Sigmoid colon (tissue), 7 donors: ENCODE results near the gene C1GALT1C1. TPM values are rescaled to one million over a fixed set of nuclear protein-coding genes. Genes with fewer than 3 reads are reported as not detected.

Source experiments
- DNase-seq: peaks from one replicate; pipeline ENCODE4 v3.0.0-alpha.2; 2019
- H3K27ac ChIP-seq, 4 donors: fragments of 200-600 bp; sonication (generic); one replicate each; pipeline ENCODE4 v1.5.1; 2016 to 2019; ENCODE audit warnings: mild to moderate bottlenecking in 1 of 4
- H3K27me3 ChIP-seq, 3 donors: fragments of 200-600 bp; sonication (generic); one replicate each; pipeline ENCODE4 v1.5.1; 2019; ENCODE audit warnings: mild to moderate bottlenecking in 1 of 3
- H3K36me3 ChIP-seq, 4 donors: fragments of 200-600 bp; sonication (generic); one replicate each; pipeline ENCODE4 v1.5.1; 2016 to 2019
- H3K4me1 ChIP-seq, 4 donors: fragments of 200-600 bp; sonication (generic); one replicate each; pipeline ENCODE4 v1.5.1; 2017 to 2019
- H3K4me3 ChIP-seq, 4 donors: fragments of 200-600 bp; sonication (generic); one replicate each; pipeline ENCODE4 v1.5.1; 2017 to 2019; ENCODE audit warnings: mild to moderate bottlenecking in 2 of 4, moderate library complexity in 1 of 4
- H3K9me3 ChIP-seq, 4 donors: fragments of 200-600 bp in 3 of 4; sonication (generic) in 3 of 4; one replicate each; pipeline versions ENCODE4 v1.5.1 to v1.6.1; 2013 to 2019
- CTCF ChIP-seq, 4 experiments: fragments of 450-650 bp in 3 of 4; fragments of 200-600 bp in 1 of 4; IDR thresholded peaks; one replicate each; pipeline ENCODE4 v1.5.1; 2016 to 2019; ENCODE audit warnings: antibody characterized with exemption in 4 of 4, mild to moderate bottlenecking in 3 of 4, moderate library complexity in 2 of 4
- EP300 ChIP-seq, 4 donors: sonication (generic); formaldehyde crosslinking; IDR thresholded peaks; one replicate each; pipeline ENCODE4 v1.6.1; 2017; ENCODE audit warnings: antibody characterized with exemption in 4 of 4
- POLR2A ChIP-seq, 2 donors: fragments of 450-650 bp; IDR thresholded peaks; one replicate each; pipeline ENCODE4 v1.6.1; 2016; ENCODE audit warnings: antibody characterized with exemption in 2 of 2, mild to moderate bottlenecking in 2 of 2, moderate library complexity in 2 of 2
- POLR2AphosphoS5 ChIP-seq, 4 donors: sonication (generic); formaldehyde crosslinking; IDR thresholded peaks; one replicate each; pipeline ENCODE4 v1.6.1; 2017; ENCODE audit warnings: antibody characterized with exemption in 4 of 4
- WGBS, 2 donors: extraction: QIAGEN DNeasy Blood & Tissue Kit; methylation state at CpG; one replicate each; pipeline ENCODE4 v1.1.7; 2013; 5-methylcytosine and 5-hydroxymethylcytosine counted together
- intact Hi-C: fragments of 100-400 bp; cut with DNase I; formaldehyde crosslinking; loops from one replicate; pipeline ENCODE4 v1.15.1; 2023
- polyA plus RNA-seq, 3 donors: library from polyadenylated mRNA; stranded (reverse); fragments of 200-250 nt; gene quantifications; one replicate each; pipeline ENCODE4 v1.2.3, GENCODE V29; 2013
- total RNA-seq, 4 donors: library from RNA; depleted of rRNA; stranded (reverse); fragments of >200 nt; gene quantifications; one replicate each; pipeline ENCODE4 v1.1.0, GENCODE V29; 2016
- donor health status: healthy with polysubstance abuse.
- donor health status: Bipolar disorder and iron deficiency.
- donor health status: healthy.

Gene C1GALT1C1
- 10 to 100 TPM; 16.6 to 29.3 (median 22.2) TPM for total RNA-seq
- polyA plus RNA-seq: 10 to 100 TPM in 2 of 3 donors, 1 to 10 TPM in 1; 5.4 to 31.7 (median 14.3) TPM

DNA sequence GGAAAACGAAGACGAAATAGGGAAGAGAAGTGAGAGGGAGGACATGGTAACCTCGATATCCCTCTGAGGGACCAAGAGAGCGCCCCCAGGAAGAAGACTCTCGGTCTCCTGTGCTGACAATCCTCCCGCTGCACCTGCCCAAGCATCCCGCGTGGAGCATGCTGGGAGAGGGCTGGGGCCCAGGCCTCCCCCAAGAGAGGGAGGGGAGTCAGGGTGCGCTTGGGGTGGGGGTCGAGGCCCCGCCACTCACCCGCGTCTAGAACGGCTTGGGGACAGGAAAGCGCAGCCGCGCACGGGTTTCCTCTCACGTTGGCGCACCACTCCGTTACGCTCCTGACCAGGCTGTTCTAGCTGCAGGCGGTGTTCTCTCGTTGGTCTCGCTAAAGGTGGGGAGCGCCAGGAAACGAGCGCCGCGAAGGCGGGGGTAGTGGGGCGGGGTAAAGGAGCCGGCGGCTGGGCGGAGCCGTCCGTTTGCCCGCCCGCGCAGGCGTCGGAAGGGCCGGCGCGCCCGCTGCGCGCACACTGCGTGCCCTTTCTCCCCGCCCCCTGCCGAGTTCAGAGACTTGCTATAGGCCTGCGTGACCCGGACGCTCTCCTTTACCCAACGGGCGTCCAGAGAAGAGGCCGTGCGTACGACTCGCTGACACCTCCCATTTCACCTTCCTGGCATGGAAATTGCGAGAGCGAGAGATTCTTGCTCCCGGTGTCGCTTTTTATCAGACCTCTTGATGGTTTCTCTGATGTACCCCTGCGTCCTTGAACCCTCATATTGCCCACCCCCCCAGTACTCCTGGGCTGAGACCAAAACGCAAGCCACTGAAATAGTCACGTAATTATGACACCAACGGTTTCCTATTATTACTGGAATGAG is at the start of gene C1GALT1C1:
TSS of gene C1GALT1C1 (minus strand) at position 388 of the 871 bp plus-strand sequence. CDS start 2,888 bp downstream, outside the sequence.
- Histone ChIP-seq H3K27ac (peak within 1 kb of the TSS; percentile 86 to 93 (median 88)), H3K27me3 (no peaks in the 10 kb centered on the region), H3K36me3 (no peaks in the 10 kb centered on the region), H3K4me3 (peak within 1 kb of the TSS; percentile 55 to 67 (median 62)), H3K4me1 (peaks cover 0 to 5% (median 2%) of the 10 kb centered on the region in 4 donors), H3K9me3 (no peaks in the 10 kb centered on the region)
- peak; percentile 97 for DNase-seq
- no peak for TF ChIP-seq CTCF (IDR thresholded peaks at IDR 0.05)
- TF ChIP-seq POLR2A (IDR thresholded peaks at IDR 0.05): peak; percentile 12 to 25
- peak; percentile 43 to 83 (median 78) for TF ChIP-seq POLR2AphosphoS5 (IDR thresholded peaks at IDR 0.05)
- TF ChIP-seq EP300 (IDR thresholded peaks at IDR 0.05): no peak
- intact Hi-C loops: loop anchor here (1.0 kb wide), 1 partner anchor 70 kb away; the partner anchor contains the start of gene CUL4B
- WGBS, 2 donors: 0% methylated on average over 68 of the region's 68 CpGs

GRCh38 chrX:120677004-120677652 is 47.3 kb upstream of the C1GALT1C1 start:
- Histone ChIP-seq H3K36me3 (no peaks in the 10 kb centered on the region), H3K9me3 (no peaks in the 10 kb centered on the region), H3K4me3 (no peak overlapping the region), H3K27ac (no peak overlapping the region), H3K4me1 (no peaks in the 10 kb centered on the region), H3K27me3 (no peaks in the 10 kb centered on the region)
- 75 to 86% methylated on average over 2 of the region's 2 CpGs for WGBS, 2 donors
- intact Hi-C loops: no loop called here
- DNase-seq: no peak
- TF ChIP-seq POLR2AphosphoS5 (IDR thresholded peaks at IDR 0.05) (no peak), CTCF (IDR thresholded peaks at IDR 0.05) (no peak)

DNA sequence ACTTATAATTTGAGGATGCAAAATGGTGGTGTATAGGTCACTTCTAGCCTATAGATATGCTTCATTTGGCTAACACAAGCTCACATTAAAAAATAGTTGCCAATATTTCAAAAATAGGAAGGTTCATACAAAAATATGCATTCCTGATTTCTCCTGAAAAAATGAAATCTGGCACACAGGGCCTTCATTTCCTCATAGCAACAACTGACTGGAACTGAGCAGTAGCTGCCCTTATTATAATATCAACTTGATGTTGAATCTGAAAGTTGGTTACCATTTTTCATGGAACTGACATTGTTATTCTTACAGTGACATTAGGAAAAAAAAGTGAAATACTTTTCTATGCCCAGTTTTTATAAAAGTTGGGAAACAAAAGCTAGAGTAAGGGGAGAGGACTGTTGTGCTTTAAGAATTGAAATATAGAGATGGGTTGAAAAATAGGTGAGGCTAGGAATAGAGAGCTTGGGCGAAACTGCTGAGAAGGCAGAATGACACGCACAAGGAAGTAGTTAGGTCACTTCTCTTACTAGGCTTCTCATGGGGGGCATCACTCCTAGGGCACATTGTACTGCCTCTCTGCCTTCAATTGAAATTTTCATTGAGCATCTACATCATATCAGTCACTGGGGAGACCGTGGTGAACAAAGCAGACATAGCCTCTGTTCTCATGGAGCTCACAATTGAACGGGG is 43.1 kb upstream of the C1GALT1C1 start:
- intact Hi-C loops: no loop called here
- 95 to 97% methylated on average over 4 of the region's 4 CpGs for WGBS, 2 donors
- H3K4me1 ChIP-seq: no peaks in the 10 kb centered on the region
- no peak overlapping the region for H3K27ac ChIP-seq
- H3K4me3 ChIP-seq: no peak overlapping the region
- H3K27me3 ChIP-seq: no peaks in the 10 kb centered on the region
- TF ChIP-seq POLR2AphosphoS5 (IDR thresholded peaks at IDR 0.05) (no peak), POLR2A (IDR thresholded peaks at IDR 0.05) (no peak), EP300 (IDR thresholded peaks at IDR 0.05) (no peak), CTCF (IDR thresholded peaks at IDR 0.05) (no peak)
- no peaks in the 10 kb centered on the region for H3K9me3 ChIP-seq
- H3K36me3 ChIP-seq: no peaks in the 10 kb centered on the region
- no peak for DNase-seq

GRCh38 chrX:120672389-120672788 is 42.5 kb upstream of the C1GALT1C1 start:
- WGBS, 2 donors: 75 to 84% methylated on average over 3 of the region's 3 CpGs
- no peaks in the 10 kb centered on the region for H3K36me3 ChIP-seq
- no peaks in the 10 kb centered on the region for H3K9me3 ChIP-seq
- TF ChIP-seq POLR2AphosphoS5 (IDR thresholded peaks at IDR 0.05) (peak in 2 of 4 donors; percentile 22 to 23), POLR2A (IDR thresholded peaks at IDR 0.05) (no peak)
- peak; percentile 70 for DNase-seq
- no peaks in the 10 kb centered on the region for H3K4me1 ChIP-seq
- H3K4me3 ChIP-seq: no peak overlapping the region
- H3K27ac ChIP-seq: peak overlapping the region in 1 of 4 donors; percentile 53
- no peaks in the 10 kb centered on the region for H3K27me3 ChIP-seq
- intact Hi-C loops: no loop called here

DNA sequence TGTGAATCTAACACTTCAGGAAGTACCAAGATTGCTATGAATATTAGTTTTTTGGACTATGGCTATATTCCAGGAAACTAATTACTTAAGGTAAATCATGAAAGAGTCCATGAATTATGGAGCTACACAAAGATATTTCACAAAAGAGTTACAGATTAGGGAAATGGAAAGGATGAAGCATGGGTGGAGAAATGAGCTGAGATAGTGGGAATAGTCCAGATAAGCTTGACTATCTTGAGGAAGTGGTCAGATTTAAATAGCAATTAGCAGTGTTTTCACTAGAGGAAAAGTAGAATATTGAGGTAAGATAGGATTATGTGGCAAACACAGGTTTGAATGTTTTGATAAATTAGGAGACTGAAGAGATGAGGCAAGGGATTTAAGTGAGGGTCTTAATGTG is 42.1 kb upstream of the C1GALT1C1 start:
- Histone ChIP-seq H3K27ac (peak overlapping the region in 1 of 4 donors; percentile 53), H3K4me3 (no peak overlapping the region), H3K4me1 (no peaks in the 10 kb centered on the region), H3K9me3 (no peaks in the 10 kb centered on the region), H3K36me3 (no peaks in the 10 kb centered on the region), H3K27me3 (no peaks in the 10 kb centered on the region)
- no peak for DNase-seq
- intact Hi-C loops: no loop called here
- no peak for TF ChIP-seq EP300 (IDR thresholded peaks at IDR 0.05)
- TF ChIP-seq POLR2AphosphoS5 (IDR thresholded peaks at IDR 0.05): no peak
- TF ChIP-seq POLR2A (IDR thresholded peaks at IDR 0.05): no peak
- TF ChIP-seq CTCF (IDR thresholded peaks at IDR 0.05): no peak
